Epithelial cell of proximal tubule (primary cell): ENCODE data around the gene NCKAP5L. TPM values are rescaled to one million over a fixed set of nuclear protein-coding genes. Genes with fewer than 3 reads are reported as not detected.

Experiments
- DNase-seq: peaks from one replicate; pipeline ENCODE4 v3.0.0-alpha.2; 2011; ENCODE audit warnings: low read depth
- H3K4me3 ChIP-seq: 2 replicates; pipeline ENCODE4 v1.5.1; 2011; ENCODE audit warnings: low read depth, mild to moderate bottlenecking, low read length
- CTCF ChIP-seq: conservative IDR thresholded peaks from 2 replicates; pipeline ENCODE4 v1.5.1; 2012; ENCODE audit warnings: low read depth, mild to moderate bottlenecking, low read length
- total RNA-seq: library from RNA; depleted of rRNA; stranded (reverse); fragments of >200 nt; gene quantifications from 2 replicates; pipeline ENCODE4 v1.2.3, GENCODE V29; 2015

NCKAP5L gene, protein sequence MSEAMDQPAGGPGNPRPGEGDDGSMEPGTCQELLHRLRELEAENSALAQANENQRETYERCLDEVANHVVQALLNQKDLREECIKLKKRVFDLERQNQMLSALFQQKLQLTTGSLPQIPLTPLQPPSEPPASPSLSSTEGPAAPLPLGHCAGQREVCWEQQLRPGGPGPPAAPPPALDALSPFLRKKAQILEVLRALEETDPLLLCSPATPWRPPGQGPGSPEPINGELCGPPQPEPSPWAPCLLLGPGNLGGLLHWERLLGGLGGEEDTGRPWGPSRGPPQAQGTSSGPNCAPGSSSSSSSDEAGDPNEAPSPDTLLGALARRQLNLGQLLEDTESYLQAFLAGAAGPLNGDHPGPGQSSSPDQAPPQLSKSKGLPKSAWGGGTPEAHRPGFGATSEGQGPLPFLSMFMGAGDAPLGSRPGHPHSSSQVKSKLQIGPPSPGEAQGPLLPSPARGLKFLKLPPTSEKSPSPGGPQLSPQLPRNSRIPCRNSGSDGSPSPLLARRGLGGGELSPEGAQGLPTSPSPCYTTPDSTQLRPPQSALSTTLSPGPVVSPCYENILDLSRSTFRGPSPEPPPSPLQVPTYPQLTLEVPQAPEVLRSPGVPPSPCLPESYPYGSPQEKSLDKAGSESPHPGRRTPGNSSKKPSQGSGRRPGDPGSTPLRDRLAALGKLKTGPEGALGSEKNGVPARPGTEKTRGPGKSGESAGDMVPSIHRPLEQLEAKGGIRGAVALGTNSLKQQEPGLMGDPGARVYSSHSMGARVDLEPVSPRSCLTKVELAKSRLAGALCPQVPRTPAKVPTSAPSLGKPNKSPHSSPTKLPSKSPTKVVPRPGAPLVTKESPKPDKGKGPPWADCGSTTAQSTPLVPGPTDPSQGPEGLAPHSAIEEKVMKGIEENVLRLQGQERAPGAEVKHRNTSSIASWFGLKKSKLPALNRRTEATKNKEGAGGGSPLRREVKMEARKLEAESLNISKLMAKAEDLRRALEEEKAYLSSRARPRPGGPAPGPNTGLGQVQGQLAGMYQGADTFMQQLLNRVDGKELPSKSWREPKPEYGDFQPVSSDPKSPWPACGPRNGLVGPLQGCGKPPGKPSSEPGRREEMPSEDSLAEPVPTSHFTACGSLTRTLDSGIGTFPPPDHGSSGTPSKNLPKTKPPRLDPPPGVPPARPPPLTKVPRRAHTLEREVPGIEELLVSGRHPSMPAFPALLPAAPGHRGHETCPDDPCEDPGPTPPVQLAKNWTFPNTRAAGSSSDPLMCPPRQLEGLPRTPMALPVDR (N-terminal part only)
- 8.4 and 14.6 TPM in 2 replicates for total RNA-seq

- peak within 1 kb of the TSS; percentile 74 for H3K4me3 ChIP-seq
- no peak for TF ChIP-seq CTCF
- peak; percentile 55 for DNase-seq
These were observed at the start of gene NCKAP5L for GRCh38 chr12:49828133-49829091. TSS of gene NCKAP5L (minus strand) at chr12:49828413. CDS start at chr12:49804044, 24,369 bp downstream.

- H3K4me3 ChIP-seq: no peak overlapping the region
- no peak for DNase-seq
- TF ChIP-seq CTCF: no peak
These were observed 48.9 kb upstream of the NCKAP5L start for GRCh38 chr12:49877066-49877465.

- H3K4me3 ChIP-seq: no peak overlapping the region
- no peak for DNase-seq
- no peak for TF ChIP-seq CTCF
These were observed 47.9 kb upstream of the NCKAP5L start for GRCh38 chr12:49876070-49876469.

- no peak for TF ChIP-seq CTCF
- H3K4me3 ChIP-seq: no peak overlapping the region
- no peak for DNase-seq
These were observed 47.0 kb upstream of the NCKAP5L start for GRCh38 chr12:49875115-49875720.

DNA sequence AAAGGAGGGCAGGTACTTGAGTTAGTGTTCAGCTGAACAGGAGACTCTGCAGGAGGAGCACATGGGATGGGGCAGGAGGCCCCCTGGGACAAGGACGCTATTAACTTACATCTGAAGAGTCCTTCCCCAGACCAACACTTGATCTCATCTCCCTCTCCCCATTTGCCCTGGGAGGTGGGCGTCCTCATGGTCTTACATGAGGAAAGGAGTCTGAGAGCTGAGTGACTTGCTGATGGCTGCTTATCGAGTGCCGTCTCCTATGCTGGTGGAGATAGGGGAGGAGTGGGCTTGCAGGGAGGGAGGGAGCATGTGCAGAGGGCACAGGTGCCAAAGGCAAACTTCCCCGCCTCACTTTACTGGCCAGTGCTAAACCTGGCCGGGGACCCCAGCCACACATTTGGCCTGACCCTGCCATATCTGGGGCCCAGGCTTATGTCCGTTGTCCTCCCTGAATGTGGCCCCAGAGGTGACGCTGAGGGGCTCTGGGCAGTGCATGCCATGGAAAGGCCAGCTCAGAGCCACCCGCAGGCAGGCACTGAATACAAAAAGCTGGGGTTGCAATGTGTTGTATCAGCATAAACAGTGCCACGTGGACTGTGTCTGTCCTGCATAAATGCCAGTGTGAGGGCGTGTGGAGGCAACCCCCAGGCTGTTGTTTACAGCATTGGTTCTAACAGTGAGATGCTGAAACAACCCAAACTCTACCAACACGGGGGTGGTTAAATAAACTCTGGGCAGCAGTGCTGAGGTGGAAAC is 46.1 kb upstream of the NCKAP5L start:
- no peak for TF ChIP-seq CTCF
- DNase-seq: no peak
- H3K4me3 ChIP-seq: no peak overlapping the region
